T-helper 1 cell treated with Interleukin-12 subunit alpha and Interleukin-12 subunit beta and Interleukin-4 antibody, amounts not matched to agents 30 ng/mL and 1 ng/mL, for 36 hours (primary cell): ENCODE measurements around the gene GPR180. TPM values are rescaled to one million over a fixed set of nuclear protein-coding genes. Genes with fewer than 3 reads are reported as not detected.

Experiments used
- intact Hi-C: fragments of 100-400 bp; cut with micrococcal nuclease; formaldehyde crosslinking; loops from one replicate; pipeline ENCODE4 v1.15.1; 2024
- total RNA-seq: library from RNA; stranded (reverse); gene quantifications from 2 replicates; pipeline ENCODE4 v1.2.3, GENCODE V29; 2022

Gene GPR180
- total RNA-seq, 1 donor from 2014 or later: 7.8 TPM

- intact Hi-C loops: no loop called here
These were observed 80.6 kb downstream of the GPR180 start for GRCh38 chr13:94682229-94682628.

DNA sequence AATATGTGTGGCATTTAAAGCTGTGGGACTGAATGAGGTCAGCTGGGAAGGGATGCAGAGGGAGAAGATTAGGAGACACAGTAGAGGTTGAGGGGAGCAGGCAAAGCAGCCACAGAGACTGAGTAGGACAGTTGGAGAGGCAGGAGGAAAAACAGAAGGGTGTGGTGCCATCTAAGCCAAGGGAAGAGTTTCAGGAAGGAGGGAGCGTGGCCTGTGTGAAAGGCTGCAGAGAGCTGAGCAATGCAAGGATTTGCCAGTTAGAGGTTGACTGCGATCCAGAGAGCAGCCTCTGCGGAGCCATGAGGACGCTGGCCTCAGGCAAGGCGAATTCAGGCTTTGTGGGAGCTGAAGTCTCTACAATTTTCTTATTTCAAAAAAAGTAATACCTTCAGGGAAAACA lies 81.8 kb downstream of the GPR180 start:
- intact Hi-C loops: no loop called here

Other genes with a start within 250 kb of the GPR180 start
- 0.20 and 0.61 TPM in 2 replicates for gene DCT, start 122.2 kb upstream of the GPR180 start, total RNA-seq
- 20.4 and 21.0 TPM in 2 replicates for gene TGDS, start 5.7 kb upstream of the GPR180 start, total RNA-seq
- gene SOX21, start 110.7 kb downstream of the GPR180 start, total RNA-seq: not detected in 2 replicates